ENCODE results near the gene SAMHD1. TPM values are rescaled to one million over a fixed set of nuclear protein-coding genes. Genes with fewer than 3 reads are reported as not detected.

The SAMHD1 gene
- total and polyA plus RNA-seq, 2 of the 13 experiments (the other 11 are each of a cell fraction or from before 2014, with no cell fraction given): 16.9 to 43.5 TPM

- TF ChIP-seq PBX3 (CRISPR knock-in tag; IDR thresholded peaks at IDR 0.05; ENCODE audit: borderline replicate concordance): no peak
- 0 out of 2 replicates have a peak, but pooled peaks have one; percentile 56 for TF ChIP-seq ZBTB2 (CRISPR knock-in tag; IDR thresholded peaks at IDR 0.05; ENCODE audit: low read depth)
- TF ChIP-seq ZNF746 (CRISPR knock-in tag; IDR thresholded peaks at IDR 0.05): no peak; the same call in none of the 2 replicates
- no peak for TF ChIP-seq RFX3 (CRISPR knock-in tag; IDR thresholded peaks at IDR 0.05)
- TF ChIP-seq PAF1 (CRISPR knock-in tag; IDR thresholded peaks at IDR 0.05): no peak
- no peak for TF ChIP-seq TFE3 (CRISPR knock-in tag; IDR thresholded peaks at IDR 0.05)
- TF ChIP-seq CREB1 (IDR thresholded peaks at IDR 0.05): no peak
- no peak for TF ChIP-seq CREB1 (CRISPR knock-in tag; IDR thresholded peaks at IDR 0.05)
- TF ChIP-seq PHF21A (CRISPR knock-in tag; IDR thresholded peaks at IDR 0.05): peak; percentile 70
- no peak for TF ChIP-seq MBNL3 (CRISPR knock-in tag; conservative IDR thresholded peaks at IDR 0.05)
- no peak for TF ChIP-seq MTF1 (CRISPR knock-in tag; IDR thresholded peaks at IDR 0.05)
- TF ChIP-seq ZNF460 (CRISPR knock-in tag; IDR thresholded peaks at IDR 0.05; ENCODE audit: borderline replicate concordance): no peak
- no peak for TF ChIP-seq HDAC6 (IDR thresholded peaks at IDR 0.05; ENCODE audit: low read depth, low read length)
- TF ChIP-seq ZNF138 (CRISPR knock-in tag; IDR thresholded peaks at IDR 0.05; ENCODE audit: low read depth): no peak; the same call in 1 of the 2 replicates
- TF ChIP-seq PPARG (CRISPR knock-in tag; conservative IDR thresholded peaks at IDR 0.05): no peak
- TF ChIP-seq TEAD2 (CRISPR knock-in tag; IDR thresholded peaks at IDR 0.05): 0 out of 2 replicates have a peak, but pooled peaks have one; percentile 8
- TF ChIP-seq E2F5 (CRISPR knock-in tag; conservative IDR thresholded peaks at IDR 0.05): peak; percentile 22; the same call in 1 of the 2 replicates
- TF ChIP-seq ZNF275 (CRISPR knock-in tag; IDR thresholded peaks at IDR 0.05; ENCODE audit: borderline replicate concordance): peak; percentile 72; the same call in 1 of the 2 replicates
- no peak for TF ChIP-seq MLLT10 (CRISPR knock-in tag; IDR thresholded peaks at IDR 0.05)
- TF ChIP-seq ZNF777 (CRISPR knock-in tag; IDR thresholded peaks at IDR 0.05): peak; percentile 82
- peak; percentile 90 for TF ChIP-seq RBFOX2 (IDR thresholded peaks at IDR 0.05; ENCODE audit: low read depth, low read length)
- peak; percentile 19; the same call in 1 of the 2 replicates for TF ChIP-seq NR2F2 (IDR thresholded peaks at IDR 0.05; ENCODE audit: borderline replicate concordance, low read depth)
- TF ChIP-seq ZNF781 (CRISPR knock-in tag; IDR thresholded peaks at IDR 0.05; ENCODE audit: borderline replicate concordance, not compliant biosample characterization): no peak
Measured at GRCh38 chr20:36951198-36951978, at the start of gene SAMHD1 (continued).
